ENCODE results near the gene JAK3. TPM values are rescaled to one million over a fixed set of nuclear protein-coding genes. Genes with fewer than 3 reads are reported as not detected.

Gene JAK3
- polyA plus RNA-seq, 1 of the 3 experiments (the other 2 are of a cell fraction), result 1.3 TPM

GRCh38 chr19:17790059-17790780 is 57.6 kb downstream of the JAK3 start (continued):
- TF ChIP-seq EZH2phosphoT487 (IDR thresholded peaks at IDR 0.05; ENCODE audit: borderline replicate concordance, low read depth) (no peak), FOXM1 (IDR thresholded peaks at IDR 0.05; ENCODE audit: low read depth) (no peak), GABPA (IDR thresholded peaks at IDR 0.05; ENCODE audit: low read depth) (no peak), RAD21 (IDR thresholded peaks at IDR 0.05; ENCODE audit: low read length) (no peak), IRF3 (IDR thresholded peaks at IDR 0.05; ENCODE audit: low read depth, low read length) (no peak), NRF1 (IDR thresholded peaks at IDR 0.05; ENCODE audit: low read depth, low read length) (no peak), SMC3 (IDR thresholded peaks at IDR 0.05; ENCODE audit: low read depth, low read length) (no peak)

GRCh38 chr19:17788632-17789031 is 59.1 kb downstream of the JAK3 start:
- Histone ChIP-seq H3K4me1 (ENCODE audit: control insufficient read depth in 1 of 2, insufficient read depth in 2 of 2, low read depth in 1 of 2, low read length in 1 of 2) (peaks cover 0 to 14% of the 10 kb centered on the region in 2 experiments; a peak in 1 of 4 replicates), H3K4me2 (no peak overlapping the region), H3K36me3 (replicated peaks in 1 of 2; ENCODE audit: control insufficient read depth in 1 of 2, insufficient read depth in 2 of 2, low read length in 1 of 2) (no peaks in the 10 kb centered on the region), H3K9me2 (no peaks in the 10 kb centered on the region), H3F3A (replicated peaks; ENCODE audit: insufficient read depth) (no peaks in the 10 kb centered on the region), H3K27me3 (ENCODE audit: insufficient read depth) (no peaks in the 10 kb centered on the region), H3K4me3 (ENCODE audit: low read depth in 2 of 2, low read length in 1 of 2) (no peak overlapping the region), H3K9me3 (no peaks in the 10 kb centered on the region), H3K9ac (no peak overlapping the region), H3K79me2 (ENCODE audit: insufficient read depth) (no peaks in the 10 kb centered on the region), H3K27ac (ENCODE audit: low read depth in 2 of 2, low read length in 1 of 2) (no peak overlapping the region), H2AFZ (ENCODE audit: low read depth) (no peak overlapping the region), H4K20me1 (ENCODE audit: insufficient read depth) (no peaks in the 10 kb centered on the region)
- 100% methylated on average over 2 of the region's 2 CpGs for WGBS (ENCODE audit: low lambda C conversion rate)
- no peak for TF ChIP-seq YY1 (IDR thresholded peaks at IDR 0.05; ENCODE audit: low read depth)
- no peak for TF ChIP-seq NFIC (IDR thresholded peaks at IDR 0.05; ENCODE audit: borderline replicate concordance)
- TF ChIP-seq TEAD4 (IDR thresholded peaks at IDR 0.05; ENCODE audit: borderline replicate concordance, insufficient read depth), result no peak
- no peak for TF ChIP-seq FOSL2 (IDR thresholded peaks at IDR 0.05; ENCODE audit: borderline replicate concordance, low read depth)
- no peak for TF ChIP-seq NRF1 (IDR thresholded peaks at IDR 0.05; ENCODE audit: low read depth, low read length)
- TF ChIP-seq CHD2 (IDR thresholded peaks at IDR 0.05; ENCODE audit: low read length, partially characterized antibody), result no peak
- TF ChIP-seq EP300 (IDR thresholded peaks at IDR 0.05; ENCODE audit: borderline replicate concordance in 1 of 2, low read depth in 1 of 2, low read length in 1 of 2), result no peak
- DNase-seq, result no peak
- CTCF ChIA-PET, result interaction anchor here (1.4 kb wide), 1 partner anchor 67 kb away, joined by 5 read pairs; no protein-coding TSS in a partner anchor
- POLR2A ChIA-PET, result no interaction called here

- no peak overlapping the region for H3K4me3 ChIP-seq (ENCODE audit: low read depth in 2 of 2, low read length in 1 of 2)
- H3K27ac ChIP-seq (ENCODE audit: low read depth in 2 of 2, low read length in 1 of 2), result no peak overlapping the region
- ChIA-PET CTCF (interaction anchor here (1.1 kb wide), 1 partner anchor 73 kb away, joined by 3 read pairs; no protein-coding TSS in a partner anchor), POLR2A (no interaction called here)
- no peaks in the 10 kb centered on the region for H3K9me3 ChIP-seq
- no peaks in the 10 kb centered on the region for H3K9me2 ChIP-seq
- H3K9ac ChIP-seq, result no peak overlapping the region
- no peaks in the 10 kb centered on the region for H4K20me1 ChIP-seq (ENCODE audit: insufficient read depth)
- no peaks in the 10 kb centered on the region for H3K79me2 ChIP-seq (ENCODE audit: insufficient read depth)
- no peaks in the 10 kb centered on the region for H3F3A ChIP-seq (replicated peaks; ENCODE audit: insufficient read depth)
- WGBS (ENCODE audit: low lambda C conversion rate), result 75% methylated on average over 1 of the region's 14 CpGs
- H3K4me2 ChIP-seq, result no peak overlapping the region
- peaks cover 0 to 14% of the 10 kb centered on the region in 2 experiments; a peak in 1 of 4 replicates for H3K4me1 ChIP-seq (ENCODE audit: control insufficient read depth in 1 of 2, insufficient read depth in 2 of 2, low read depth in 1 of 2, low read length in 1 of 2)
- no peak for DNase-seq
- no peaks in the 10 kb centered on the region for H3K27me3 ChIP-seq (ENCODE audit: insufficient read depth)
- no peaks in the 10 kb centered on the region for H3K36me3 ChIP-seq (replicated peaks in 1 of 2; ENCODE audit: control insufficient read depth in 1 of 2, insufficient read depth in 2 of 2, low read length in 1 of 2)
- H2AFZ ChIP-seq (ENCODE audit: low read depth), result no peak overlapping the region
- no peak for TF ChIP-seq CTCF (IDR thresholded peaks at IDR 0.05)
- no peak for TF ChIP-seq CHD2 (IDR thresholded peaks at IDR 0.05; ENCODE audit: low read length, partially characterized antibody)
- no peak for TF ChIP-seq USF1 (IDR thresholded peaks at IDR 0.05; ENCODE audit: borderline replicate concordance, low read depth)
- no peak for TF ChIP-seq RCOR1 (IDR thresholded peaks at IDR 0.05; ENCODE audit: low read length)
- TF ChIP-seq TAF1 (IDR thresholded peaks at IDR 0.05; ENCODE audit: borderline replicate concordance, low read depth, low read length), result no peak
- TF ChIP-seq USF2 (IDR thresholded peaks at IDR 0.05; ENCODE audit: borderline replicate concordance, low read depth, low read length), result no peak
- TF ChIP-seq YY1 (IDR thresholded peaks at IDR 0.05; ENCODE audit: low read depth), result no peak
- TF ChIP-seq MXI1 (IDR thresholded peaks at IDR 0.05; ENCODE audit: low read depth, low read length), result no peak
- no peak for TF ChIP-seq GATA2 (CRISPR knock-in tag; IDR thresholded peaks at IDR 0.05)
- no peak for TF ChIP-seq ELF1 (IDR thresholded peaks at IDR 0.05)
Measured at GRCh38 chr19:17787274-17787913, 60.4 kb downstream of the JAK3 start.

All from SK-N-SH (cell line).